ENCODE data around the gene CDH4. TPM values are rescaled to one million over a fixed set of nuclear protein-coding genes. Genes with fewer than 3 reads are reported as not detected.

The CDH4 gene
- total and polyA plus RNA-seq, 11 donors, result 0.04 to 0.54 (median 0.08) TPM; not detected in 1

DNA sequence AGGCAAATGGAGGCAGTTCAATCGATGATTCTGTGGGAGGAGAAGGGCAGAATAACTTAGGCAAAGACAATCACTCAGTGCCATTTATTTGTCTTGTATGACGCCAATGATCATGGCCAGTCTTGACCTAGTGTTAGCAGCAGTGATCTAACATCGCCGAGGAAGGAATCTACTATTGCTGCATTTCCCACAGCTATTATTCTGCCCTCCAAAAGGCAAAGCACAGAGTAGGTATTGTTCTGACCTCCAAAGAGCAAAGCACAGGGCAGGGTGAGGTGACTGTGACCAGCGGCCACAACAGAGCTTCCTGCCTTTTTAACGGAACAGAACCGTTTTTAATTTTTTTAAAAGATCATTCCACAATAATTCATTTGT is 235.9 kb downstream of the CDH4 start:
- intact Hi-C loops (cut with DNase I), result no loop called here

DNA sequence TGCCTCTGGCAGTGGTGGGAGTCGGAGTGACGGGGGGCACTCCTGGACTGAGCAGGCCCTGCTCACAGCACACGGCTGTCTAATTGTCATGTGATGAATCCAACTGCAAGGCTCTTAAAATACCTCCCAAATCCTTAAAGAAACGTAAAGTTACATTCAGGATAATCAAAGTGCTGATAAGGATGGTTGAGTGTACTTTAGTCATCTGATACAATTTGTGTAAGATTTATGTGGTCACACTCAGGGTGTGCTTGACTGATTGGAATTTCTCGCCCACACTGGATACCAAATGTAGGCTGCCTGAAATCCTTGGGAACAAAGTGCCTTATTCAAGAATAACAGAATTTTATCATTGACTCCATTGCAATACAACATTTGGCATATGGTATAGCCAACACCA is 238.7 kb downstream of the CDH4 start:
- Histone ChIP-seq H3K9me3 (no peaks in the 10 kb centered on the region), H3K4me1 (no peaks in the 10 kb centered on the region), H3K4me3 (no peak overlapping the region), H3K36me3 (no peaks in the 10 kb centered on the region), H3K27me3 (peaks cover 0 to 14% (median 0%) of the 10 kb centered on the region in 9 donors), H3K27ac (no peak overlapping the region)
- no peak for DNase-seq
- no peak for TF ChIP-seq POLR2A (IDR thresholded peaks at IDR 0.05)
- TF ChIP-seq, protein P1, sequence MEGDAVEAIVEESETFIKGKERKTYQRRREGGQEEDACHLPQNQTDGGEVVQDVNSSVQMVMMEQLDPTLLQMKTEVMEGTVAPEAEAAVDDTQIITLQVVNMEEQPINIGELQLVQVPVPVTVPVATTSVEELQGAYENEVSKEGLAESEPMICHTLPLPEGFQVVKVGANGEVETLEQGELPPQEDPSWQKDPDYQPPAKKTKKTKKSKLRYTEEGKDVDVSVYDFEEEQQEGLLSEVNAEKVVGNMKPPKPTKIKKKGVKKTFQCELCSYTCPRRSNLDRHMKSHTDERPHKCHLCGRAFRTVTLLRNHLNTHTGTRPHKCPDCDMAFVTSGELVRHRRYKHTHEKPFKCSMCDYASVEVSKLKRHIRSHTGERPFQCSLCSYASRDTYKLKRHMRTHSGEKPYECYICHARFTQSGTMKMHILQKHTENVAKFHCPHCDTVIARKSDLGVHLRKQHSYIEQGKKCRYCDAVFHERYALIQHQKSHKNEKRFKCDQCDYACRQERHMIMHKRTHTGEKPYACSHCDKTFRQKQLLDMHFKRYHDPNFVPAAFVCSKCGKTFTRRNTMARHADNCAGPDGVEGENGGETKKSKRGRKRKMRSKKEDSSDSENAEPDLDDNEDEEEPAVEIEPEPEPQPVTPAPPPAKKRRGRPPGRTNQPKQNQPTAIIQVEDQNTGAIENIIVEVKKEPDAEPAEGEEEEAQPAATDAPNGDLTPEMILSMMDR (IDR thresholded peaks at IDR 0.05), result no peak
- ATAC-seq, result no peak
- WGBS, 4 donors, result 75 to 77% (median 76%) methylated on average over 5 of the region's 5 CpGs
- intact Hi-C loops (cut with DNase I), result no loop called here

More for the DNA sequence above, 235.9 kb downstream of the CDH4 start:
- no peaks in the 10 kb centered on the region for H3K9me3 ChIP-seq
- peaks cover 0 to 19% (median 0%) of the 10 kb centered on the region in 9 donors for H3K27me3 ChIP-seq
- no peak overlapping the region for H3K27ac ChIP-seq
- H3K4me1 ChIP-seq, result no peaks in the 10 kb centered on the region
- H3K4me3 ChIP-seq, result no peak overlapping the region
- H3K36me3 ChIP-seq, result no peaks in the 10 kb centered on the region
- no peak for DNase-seq
- TF ChIP-seq, protein P1 (IDR thresholded peaks at IDR 0.05), result no peak
- no peak for TF ChIP-seq POLR2A (IDR thresholded peaks at IDR 0.05)
- no peak for ATAC-seq
- 75 to 87% (median 84%) methylated on average over 7 of the region's 7 CpGs for WGBS, 4 donors

DNA sequence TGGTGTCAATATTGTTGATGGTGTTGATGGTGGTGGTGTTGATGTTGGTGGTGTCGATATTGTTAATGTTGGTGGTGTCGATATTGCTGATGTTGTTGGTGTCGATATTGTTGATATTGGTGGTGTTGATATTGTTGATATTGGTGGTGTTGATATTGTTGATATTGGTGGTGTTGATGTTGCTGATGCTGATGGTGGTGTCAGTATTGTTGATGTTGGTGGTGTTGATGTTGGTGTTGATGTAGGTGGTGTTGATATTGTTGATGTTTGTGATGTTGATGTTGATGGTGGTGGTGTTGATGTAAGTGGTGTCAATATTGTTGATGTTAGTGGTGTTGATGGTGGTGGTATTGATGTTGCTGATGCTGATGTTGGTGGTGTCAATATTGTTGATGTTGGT is 240.0 kb downstream of the CDH4 start:
- DNase-seq (no peak), ATAC-seq (no peak)
- Histone ChIP-seq H3K27me3 (peaks cover 0 to 10% (median 0%) of the 10 kb centered on the region in 9 donors), H3K36me3 (no peaks in the 10 kb centered on the region), H3K9me3 (no peaks in the 10 kb centered on the region), H3K4me3 (no peak overlapping the region), H3K4me1 (no peaks in the 10 kb centered on the region), H3K27ac (no peak overlapping the region)
- TF ChIP-seq POLR2A (IDR thresholded peaks at IDR 0.05), result no peak
- TF ChIP-seq, protein P1 (IDR thresholded peaks at IDR 0.05), result no peak
- intact Hi-C loops (cut with DNase I), result no loop called here
- WGBS, 4 donors, result 91 to 98% (median 95%) methylated on average over 3 of the region's 3 CpGs

GRCh38 chr20:61493798-61494305 is 241.8 kb downstream of the CDH4 start:
- WGBS, 4 donors, result 64 to 82% (median 73%) methylated on average over 10 of the region's 10 CpGs
- intact Hi-C loops (cut with DNase I), result no loop called here
- H3K4me3 ChIP-seq, result no peak overlapping the region
- DNase-seq, result no peak
- H3K36me3 ChIP-seq, result no peaks in the 10 kb centered on the region
- no peaks in the 10 kb centered on the region for H3K4me1 ChIP-seq
- TF ChIP-seq POLR2A (IDR thresholded peaks at IDR 0.05), result no peak
- TF ChIP-seq, protein P1 (IDR thresholded peaks at IDR 0.05), result no peak
- peaks cover 0 to 5% (median 0%) of the 10 kb centered on the region in 9 donors for H3K27me3 ChIP-seq
- ATAC-seq, result no peak
- no peak overlapping the region for H3K27ac ChIP-seq
- no peaks in the 10 kb centered on the region for H3K9me3 ChIP-seq
